Stimulated activated CD4-positive, alpha-beta T cell treated with anti-CD3 and anti-CD28 coated beads, Interleukin-2, amount 100 ng/mL, for 4 hours (primary cell): ENCODE data around the gene TP53I11.

Experiments used
- DNase-seq: peaks from one replicate; pipeline ENCODE4 v3.0.0-alpha.2; 2020; ENCODE audit warnings: low read depth

The TP53I11 gene

GRCh38 chr11:44912270-44912987, 38.3 kb downstream of the TP53I11 start:
- no peak for DNase-seq

- DNase-seq: peak; percentile 77
Observed at GRCh38 chr11:44911029-44911814, 39.5 kb downstream of the TP53I11 start.

GRCh38 chr11:44910591-44910990, 40.1 kb downstream of the TP53I11 start:
- no peak for DNase-seq

GRCh38 chr11:44909557-44909956, 41.1 kb downstream of the TP53I11 start:
- DNase-seq: no peak

GRCh38 chr11:44906649-44907048, 44.0 kb downstream of the TP53I11 start:
- no peak for DNase-seq

GRCh38 chr11:44905131-44905866, 45.4 kb downstream of the TP53I11 start:
- DNase-seq: no peak

GRCh38 chr11:44904261-44905020, 46.2 kb downstream of the TP53I11 start:
- DNase-seq: no peak

GRCh38 chr11:44903518-44903917, 47.2 kb downstream of the TP53I11 start:
- no peak for DNase-seq

- no peak for DNase-seq
Observed at GRCh38 chr11:44903035-44903434, 47.6 kb downstream of the TP53I11 start.

- DNase-seq: no peak
Observed at GRCh38 chr11:44901786-44902185, 48.9 kb downstream of the TP53I11 start.

- no peak for DNase-seq
Observed at GRCh38 chr11:44901120-44901633, 49.5 kb downstream of the TP53I11 start.

GRCh38 chr11:44899959-44900358, 50.7 kb downstream of the TP53I11 start:
- no peak for DNase-seq

- peak; percentile 29 for DNase-seq
Observed at GRCh38 chr11:44893846-44894617, 56.7 kb downstream of the TP53I11 start.

- DNase-seq: no peak
Observed at GRCh38 chr11:44893308-44893822, 57.3 kb downstream of the TP53I11 start.

- DNase-seq: no peak
Observed at GRCh38 chr11:44892843-44893242, 57.8 kb downstream of the TP53I11 start.

GRCh38 chr11:44889266-44889665, 61.4 kb downstream of the TP53I11 start:
- DNase-seq: no peak

- DNase-seq: no peak
Observed at GRCh38 chr11:44887636-44888035, 63.0 kb downstream of the TP53I11 start.

GRCh38 chr11:44886790-44887140, 63.9 kb downstream of the TP53I11 start:
- no peak for DNase-seq

- DNase-seq: no peak
Observed at GRCh38 chr11:44885919-44886789, 64.5 kb downstream of the TP53I11 start.
